Esophagus squamous epithelium (tissue), 4 donors: ENCODE measurements around the gene SELE.

Experiments
- POLR2A ChIP-seq, 4 donors: fragments of 450-650 bp; IDR thresholded peaks; one replicate each; pipeline ENCODE4 v1.6.1; 2017; ENCODE audit warnings: antibody characterized with exemption in 4 of 4, mild to moderate bottlenecking in 4 of 4, moderate library complexity in 3 of 4
- TF ChIP-seq, protein P1 (sequence below), 6 experiments: fragments of 450-650 bp in 4 of 6; fragments of 200-600 bp in 2 of 6; sonication (generic) in 2 of 6; IDR thresholded peaks; one replicate each; pipeline ENCODE4 v1.5.1; 2016 to 2019; ENCODE audit warnings: antibody characterized with exemption in 6 of 6, mild to moderate bottlenecking in 4 of 6, moderate library complexity in 4 of 6

DNA sequence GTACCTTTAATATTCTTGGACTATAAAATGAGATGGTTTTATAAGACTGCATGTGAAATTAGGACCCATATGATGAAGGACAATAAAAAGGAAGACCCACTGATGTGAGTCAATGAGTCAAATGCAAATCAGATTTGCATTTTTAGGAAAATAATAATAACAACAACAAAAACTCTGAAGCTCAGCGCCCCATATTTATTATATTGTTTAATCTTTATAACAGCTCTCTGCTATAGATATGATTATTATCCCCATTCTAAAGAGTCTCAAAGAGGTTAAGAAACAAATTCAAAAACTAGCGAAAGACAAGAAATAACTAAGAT, 21.6 kb downstream of the SELE start:
- TF ChIP-seq, protein P1, sequence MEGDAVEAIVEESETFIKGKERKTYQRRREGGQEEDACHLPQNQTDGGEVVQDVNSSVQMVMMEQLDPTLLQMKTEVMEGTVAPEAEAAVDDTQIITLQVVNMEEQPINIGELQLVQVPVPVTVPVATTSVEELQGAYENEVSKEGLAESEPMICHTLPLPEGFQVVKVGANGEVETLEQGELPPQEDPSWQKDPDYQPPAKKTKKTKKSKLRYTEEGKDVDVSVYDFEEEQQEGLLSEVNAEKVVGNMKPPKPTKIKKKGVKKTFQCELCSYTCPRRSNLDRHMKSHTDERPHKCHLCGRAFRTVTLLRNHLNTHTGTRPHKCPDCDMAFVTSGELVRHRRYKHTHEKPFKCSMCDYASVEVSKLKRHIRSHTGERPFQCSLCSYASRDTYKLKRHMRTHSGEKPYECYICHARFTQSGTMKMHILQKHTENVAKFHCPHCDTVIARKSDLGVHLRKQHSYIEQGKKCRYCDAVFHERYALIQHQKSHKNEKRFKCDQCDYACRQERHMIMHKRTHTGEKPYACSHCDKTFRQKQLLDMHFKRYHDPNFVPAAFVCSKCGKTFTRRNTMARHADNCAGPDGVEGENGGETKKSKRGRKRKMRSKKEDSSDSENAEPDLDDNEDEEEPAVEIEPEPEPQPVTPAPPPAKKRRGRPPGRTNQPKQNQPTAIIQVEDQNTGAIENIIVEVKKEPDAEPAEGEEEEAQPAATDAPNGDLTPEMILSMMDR (IDR thresholded peaks at IDR 0.05), result no peak
- TF ChIP-seq POLR2A (IDR thresholded peaks at IDR 0.05), result no peak
